DOHH2 (cell line): ENCODE data around the gene POLR3A.

Source experiments
- H3F3A ChIP-seq: fragments of 200-600 bp; sonication (generic), shearing (Covaris generic); 2 replicates; pipeline ENCODE4 v1.6.0; 2016; ENCODE audit warnings: antibody characterized with exemption, mild to moderate bottlenecking; ENCODE audit not compliant: control insufficient read depth, insufficient read depth
- H3K27ac ChIP-seq: fragments of 200-600 bp; sonication (generic); 2 replicates; pipeline ENCODE4 v1.5.1; 2014; ENCODE audit warnings: low read depth, mild to moderate bottlenecking, low read length, moderate library complexity
- H3K27me3 ChIP-seq: fragments of 200-600 bp; sonication (generic); 2 replicates; pipeline ENCODE4 v1.6.1; 2014; ENCODE audit warnings: mild to moderate bottlenecking, low read length, mixed read lengths; ENCODE audit not compliant: control insufficient read depth
- H3K36me3 ChIP-seq: fragments of 200-600 bp; sonication (generic); 2 replicates; pipeline ENCODE4 v1.6.1; 2014; ENCODE audit warnings: mild to moderate bottlenecking, low read length, moderate library complexity, mixed read lengths; ENCODE audit not compliant: control insufficient read depth
- H3K4me1 ChIP-seq: fragments of 200-600 bp; sonication (generic); 2 replicates; pipeline ENCODE4 v1.6.1; 2014; ENCODE audit warnings: mild to moderate bottlenecking, low read length, mixed read lengths; ENCODE audit not compliant: control insufficient read depth
- H3K4me2 ChIP-seq: fragments of 200-600 bp; sonication (generic); 2 replicates; pipeline ENCODE4 v1.6.0; 2014; ENCODE audit warnings: mild to moderate bottlenecking, low read length, moderate library complexity
- H3K4me3 ChIP-seq: fragments of 200-600 bp; sonication (generic); 2 replicates; pipeline ENCODE4 v1.5.1; 2014; ENCODE audit warnings: mild to moderate bottlenecking, low read length, mixed read lengths
- H3K79me2 ChIP-seq: fragments of 200-600 bp; sonication (generic); 2 replicates; pipeline ENCODE4 v1.6.1; 2014; ENCODE audit warnings: mild to moderate bottlenecking, low read length, mixed read lengths; ENCODE audit not compliant: control insufficient read depth
- H3K9me2 ChIP-seq: fragments of 200-600 bp; sonication (generic); replicated peaks from 2 replicates; pipeline ENCODE4 v1.6.1; 2014; ENCODE audit warnings: mild to moderate bottlenecking, low read length, mixed read lengths; ENCODE audit not compliant: control insufficient read depth
- H3K9me3 ChIP-seq: fragments of 200-600 bp; sonication (generic); 2 replicates; pipeline ENCODE4 v1.6.1; 2014; ENCODE audit warnings: antibody characterized with exemption, low read length, mixed read lengths; ENCODE audit not compliant: control insufficient read depth, insufficient read depth
- H4K20me1 ChIP-seq: fragments of 200-600 bp; sonication (generic); 2 replicates; pipeline ENCODE4 v1.6.0; 2014; ENCODE audit warnings: low read depth, mild to moderate bottlenecking, antibody characterized with exemption, low read length, moderate library complexity; ENCODE audit not compliant: control insufficient read depth, insufficient read depth
- CTCF ChIP-seq: fragments of 200-600 bp; sonication (generic); IDR thresholded peaks from one replicate; pipeline ENCODE4 v1.5.1; 2014; ENCODE audit warnings: antibody characterized with exemption, mild to moderate bottlenecking, low read depth, low read length; ENCODE audit not compliant: poor library complexity, severe bottlenecking
- EZH2phosphoT487 ChIP-seq: fragments of 200-600 bp; sonication (generic); IDR thresholded peaks from 2 replicates; pipeline ENCODE4 v1.6.1; 2017; ENCODE audit warnings: borderline replicate concordance, mild to moderate bottlenecking, antibody characterized with exemption, low read length, moderate library complexity, mixed read lengths

The POLR3A gene

GRCh38 chr10:78047314-78047891 lies 18.1 kb upstream of the POLR3A start:
- Histone ChIP-seq H3K9me2 (no peaks in the 10 kb centered on the region), H3F3A (peaks cover 26% of the 10 kb centered on the region), H3K36me3 (peaks cover 7% of the 10 kb centered on the region), H4K20me1 (peaks cover 4% of the 10 kb centered on the region; the same call in 1 of the 2 replicates), H3K27ac (no peak overlapping the region), H3K4me2 (no peak overlapping the region), H3K4me1 (peaks cover 10% of the 10 kb centered on the region), H3K79me2 (no peaks in the 10 kb centered on the region), H3K9me3 (no peaks in the 10 kb centered on the region), H3K4me3 (no peak overlapping the region), H3K27me3 (no peaks in the 10 kb centered on the region)
- TF ChIP-seq CTCF (peak; percentile 89), EZH2phosphoT487 (no peak)

GRCh38 chr10:78046711-78047269 lies 17.5 kb upstream of the POLR3A start:
- H4K20me1 ChIP-seq, result peaks cover 4% of the 10 kb centered on the region; the same call in 1 of the 2 replicates
- no peak for TF ChIP-seq EZH2phosphoT487
- TF ChIP-seq CTCF, result no peak
- H3K36me3 ChIP-seq, result peaks cover 13% of the 10 kb centered on the region
- H3K27me3 ChIP-seq, result no peaks in the 10 kb centered on the region
- no peak overlapping the region for H3K27ac ChIP-seq
- H3F3A ChIP-seq, result peaks cover 32% of the 10 kb centered on the region
- no peak overlapping the region for H3K4me2 ChIP-seq
- no peaks in the 10 kb centered on the region for H3K9me2 ChIP-seq
- no peak overlapping the region for H3K4me3 ChIP-seq
- H3K79me2 ChIP-seq, result no peaks in the 10 kb centered on the region
- H3K4me1 ChIP-seq, result peaks cover 10% of the 10 kb centered on the region
- no peaks in the 10 kb centered on the region for H3K9me3 ChIP-seq

GRCh38 chr10:78045856-78046255 lies 16.5 kb upstream of the POLR3A start:
- Histone ChIP-seq H3K79me2 (no peaks in the 10 kb centered on the region), H3K27ac (no peak overlapping the region), H3K9me3 (no peaks in the 10 kb centered on the region), H3K4me2 (no peak overlapping the region), H4K20me1 (peaks cover 11% of the 10 kb centered on the region), H3K36me3 (peaks cover 22% of the 10 kb centered on the region), H3K4me1 (peaks cover 10% of the 10 kb centered on the region), H3K4me3 (no peak overlapping the region), H3F3A (peaks cover 41% of the 10 kb centered on the region), H3K27me3 (no peaks in the 10 kb centered on the region), H3K9me2 (no peaks in the 10 kb centered on the region)
- TF ChIP-seq EZH2phosphoT487 (no peak), CTCF (no peak)
